ENCODE results near the gene HCRTR1.

HCRTR1 gene

GRCh38 chr1:31674626-31675025 lies 57.1 kb downstream of the HCRTR1 start:
- Histone ChIP-seq H2AFZ (no peak overlapping the region), H3K9ac (no peak overlapping the region), H3K4me3 (ENCODE audit: low read depth, low read length) (no peak overlapping the region), H3K4me2 (ENCODE audit: low read length) (no peak overlapping the region), H3K27me3 (ENCODE audit: control insufficient read depth, insufficient read depth, low read length) (no peaks in the 10 kb centered on the region), H3K36me3 (ENCODE audit: control insufficient read depth, insufficient read depth, low read length) (no peaks in the 10 kb centered on the region), H3K27ac (no peak overlapping the region), H3K79me2 (no peaks in the 10 kb centered on the region), H3K9me3 (ENCODE audit: control insufficient read depth, low read length) (no peaks in the 10 kb centered on the region), H3K4me1 (peaks cover 7% of the 10 kb centered on the region)
- TF ChIP-seq CTCF (IDR thresholded peaks at IDR 0.05), result no peak

GRCh38 chr1:31675161-31675560 lies 57.7 kb downstream of the HCRTR1 start:
- Histone ChIP-seq H2AFZ (no peak overlapping the region), H3K79me2 (no peaks in the 10 kb centered on the region), H3K27me3 (ENCODE audit: control insufficient read depth, insufficient read depth, low read length) (no peaks in the 10 kb centered on the region), H3K36me3 (ENCODE audit: control insufficient read depth, insufficient read depth, low read length) (no peaks in the 10 kb centered on the region), H3K4me1 (peaks cover 2% of the 10 kb centered on the region), H3K4me3 (ENCODE audit: low read depth, low read length) (no peak overlapping the region), H3K4me2 (ENCODE audit: low read length) (no peak overlapping the region), H3K9me3 (ENCODE audit: control insufficient read depth, low read length) (no peaks in the 10 kb centered on the region), H3K9ac (no peak overlapping the region), H3K27ac (no peak overlapping the region)
- TF ChIP-seq CTCF (IDR thresholded peaks at IDR 0.05), result no peak

- H3K4me3 ChIP-seq (ENCODE audit: low read depth, low read length), result no peak overlapping the region
- no peaks in the 10 kb centered on the region for H3K79me2 ChIP-seq
- no peak overlapping the region for H2AFZ ChIP-seq
- no peak overlapping the region for H3K9ac ChIP-seq
- H3K9me3 ChIP-seq (ENCODE audit: control insufficient read depth, low read length), result no peaks in the 10 kb centered on the region
- no peaks in the 10 kb centered on the region for H3K36me3 ChIP-seq (ENCODE audit: control insufficient read depth, insufficient read depth, low read length)
- H3K4me1 ChIP-seq, result no peaks in the 10 kb centered on the region
- no peaks in the 10 kb centered on the region for H3K27me3 ChIP-seq (ENCODE audit: control insufficient read depth, insufficient read depth, low read length)
- no peak overlapping the region for H3K27ac ChIP-seq
- no peak for TF ChIP-seq CTCF (IDR thresholded peaks at IDR 0.05)
- no peak overlapping the region for H3K4me2 ChIP-seq (ENCODE audit: low read length)
Measured at GRCh38 chr1:31675756-31676155, 58.3 kb downstream of the HCRTR1 start.

Measured in parathyroid adenoma (tissue), 2 donors.